ENCODE data around the gene ANO8.

Gene ANO8

DNA sequence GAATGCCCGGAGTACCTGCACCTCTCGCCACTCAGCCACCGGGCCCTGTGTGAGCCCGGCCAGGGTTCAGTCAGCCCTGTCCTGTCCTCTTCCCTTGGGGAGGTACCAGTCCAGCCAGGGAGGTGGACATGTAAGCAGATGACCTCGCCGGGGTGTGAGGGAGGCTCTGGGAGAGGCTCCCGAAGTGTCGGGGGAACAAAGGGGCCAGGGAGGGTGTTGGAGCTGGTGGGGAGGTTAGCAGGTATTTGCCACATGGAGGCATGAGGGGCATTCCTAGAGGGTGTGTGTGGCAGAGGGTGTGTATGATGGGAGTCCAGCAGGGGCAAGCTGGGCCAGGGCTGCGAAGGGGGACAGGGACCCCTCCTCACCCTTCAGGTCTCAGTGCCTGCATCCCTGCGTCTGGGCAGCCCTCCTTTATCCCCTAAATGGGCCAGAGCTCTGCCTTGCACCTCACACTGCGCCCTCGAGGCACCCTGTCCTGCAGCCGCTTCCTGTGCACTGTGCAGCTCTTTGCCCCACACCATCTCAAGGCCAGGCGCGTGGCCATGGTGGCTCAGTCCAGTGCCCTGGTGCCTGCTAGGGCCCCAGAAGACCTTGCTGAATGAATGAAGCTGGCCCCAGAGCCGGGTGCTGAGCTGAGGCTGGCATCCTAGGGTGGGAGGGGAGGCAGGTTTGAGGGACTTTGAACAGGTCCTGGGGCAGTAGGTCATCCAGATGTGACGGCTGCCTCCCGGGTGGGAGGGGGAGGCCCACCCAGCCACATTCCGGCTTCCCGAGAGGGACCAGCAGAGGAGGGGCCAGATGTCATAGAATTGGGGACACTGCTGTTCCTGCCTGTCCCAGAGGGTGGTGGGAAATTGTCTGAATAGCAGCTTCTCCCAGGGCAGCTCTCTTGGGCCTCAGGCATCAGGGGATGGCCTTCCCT is 22.2 kb downstream of the ANO8 start:
- Mint-ChIP-seq H3K27ac (peak overlapping the region; percentile 14), H3K4me3 (no peak overlapping the region), H3K9me3 (no peaks in the 10 kb centered on the region), H3K36me3 (peaks cover 71% of the 10 kb centered on the region), H3K4me1 (peaks cover 46% of the 10 kb centered on the region)
- DNase-seq (ENCODE audit: low spot score in 2 of 2) = no peak
- ATAC-seq = no peak

DNA sequence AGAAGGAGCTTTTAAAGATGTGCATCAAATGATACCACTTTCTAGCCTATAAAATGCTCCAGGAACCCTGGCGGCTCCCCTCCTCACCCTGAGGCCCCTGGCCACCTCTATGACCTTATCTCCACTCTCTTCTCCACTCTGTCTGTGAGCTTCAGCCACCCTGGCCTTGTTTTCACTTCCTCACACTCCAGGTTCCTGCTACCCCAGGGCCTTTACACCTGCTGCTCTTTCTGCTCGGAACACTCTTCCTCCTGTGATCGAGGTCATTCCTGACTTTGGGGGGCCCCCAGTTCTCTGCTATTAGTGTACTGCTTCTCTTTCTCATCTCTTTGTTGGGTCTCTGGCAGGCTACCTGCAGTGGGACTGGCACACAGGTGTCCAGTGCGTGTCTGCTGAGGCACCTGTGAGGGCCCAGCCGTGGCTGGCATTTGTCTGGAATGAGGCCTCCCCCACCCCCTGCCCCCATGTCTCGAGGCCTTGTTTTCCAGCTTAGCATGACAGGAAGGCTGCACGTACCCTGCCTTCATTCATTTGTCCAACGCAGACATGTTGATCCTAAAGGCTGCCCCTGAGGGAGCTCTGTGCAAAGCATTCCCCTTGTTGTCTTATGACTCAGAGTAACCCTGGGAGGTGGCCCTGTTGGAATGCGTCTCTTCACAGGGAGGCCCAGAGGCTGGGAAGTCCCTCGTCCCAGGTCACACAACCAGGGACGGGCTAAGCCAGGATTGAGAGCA is 23.0 kb downstream of the ANO8 start:
- DNase-seq (ENCODE audit: low spot score in 2 of 2) (no peak), ATAC-seq (no peak)
- H3K4me3 Mint-ChIP-seq = peak overlapping the region; percentile 88
- peaks cover 62% of the 10 kb centered on the region for H3K36me3 Mint-ChIP-seq
- no peaks in the 10 kb centered on the region for H3K9me3 Mint-ChIP-seq
- peaks cover 50% of the 10 kb centered on the region for H3K4me1 Mint-ChIP-seq
- no peak overlapping the region for H3K27ac Mint-ChIP-seq

DNA sequence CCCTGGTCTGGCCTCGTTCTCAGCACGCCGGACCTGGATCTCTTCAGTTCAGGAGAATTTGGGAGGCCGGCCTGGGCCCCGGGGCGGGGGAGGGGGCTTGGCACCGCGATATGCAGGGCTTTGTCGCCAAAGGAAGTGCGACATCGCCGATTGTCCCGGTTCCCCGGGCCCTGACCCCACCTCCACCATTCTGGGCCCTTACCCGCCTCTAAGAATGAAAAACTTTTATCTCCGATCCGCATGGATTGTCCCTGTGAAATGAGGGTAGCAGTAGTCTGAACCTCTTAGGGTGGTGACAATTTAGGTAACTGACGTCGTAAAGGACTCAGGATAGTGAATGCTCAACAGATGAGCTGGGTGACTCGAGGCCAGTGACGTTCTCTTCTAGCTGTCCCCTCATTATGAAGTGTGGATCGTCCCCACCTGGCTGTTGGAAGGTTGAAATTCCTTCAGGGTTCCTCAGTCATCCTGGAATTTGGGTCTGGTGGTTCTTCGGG is 24.6 kb downstream of the ANO8 start:
- Mint-ChIP-seq H3K27ac (peak overlapping the region; percentile 91), H3K36me3 (peaks cover 57% of the 10 kb centered on the region), H3K4me1 (peaks cover 50% of the 10 kb centered on the region), H3K9me3 (no peaks in the 10 kb centered on the region), H3K4me3 (peak overlapping the region; percentile 88)
- ATAC-seq (no peak), DNase-seq (ENCODE audit: low spot score in 2 of 2) (no peak)

DNA sequence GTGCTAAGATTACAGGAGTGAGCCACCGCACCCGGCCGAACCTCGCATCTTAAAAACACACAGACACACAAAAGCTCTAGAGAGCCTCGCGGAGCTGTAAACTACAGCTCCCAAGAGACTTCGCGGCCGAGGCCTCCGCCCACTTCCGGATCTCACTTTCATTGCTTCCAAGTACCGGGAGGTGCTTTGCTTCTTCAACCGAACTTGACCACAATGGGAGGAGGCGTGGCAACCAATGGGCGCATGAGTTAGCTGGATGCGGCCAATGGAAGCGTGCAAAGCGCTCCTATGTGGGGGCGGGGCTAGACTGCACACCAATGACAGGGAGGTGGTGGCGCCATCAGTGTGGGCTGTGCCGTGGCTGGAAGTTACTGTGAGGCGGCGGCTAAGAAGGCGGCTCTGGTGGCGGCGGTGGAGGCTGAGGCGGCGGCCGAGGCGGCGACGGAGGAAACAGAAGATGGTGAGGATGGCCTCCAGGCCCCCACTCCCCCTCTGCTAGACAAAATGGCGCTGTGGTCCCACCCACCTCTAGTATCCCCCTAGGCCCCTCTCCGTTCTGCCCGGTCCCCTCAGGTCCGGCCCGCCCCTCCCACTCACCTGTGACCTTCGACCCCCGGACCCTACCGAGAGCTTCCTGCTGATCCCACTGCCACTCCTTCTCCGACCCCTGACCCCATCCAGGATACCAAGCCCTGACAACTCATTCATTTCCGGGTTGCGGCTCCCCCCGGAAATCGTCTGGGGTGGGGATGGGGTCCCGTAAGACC is 25.3 kb downstream of the ANO8 start, which contains the start of gene DDA1:
TSS of gene DDA1 (plus strand) at position 366 of the 767 bp plus-strand sequence. CDS start at position 458, 92 bp downstream.
- peaks cover 57% of the 10 kb centered on the region for H3K36me3 Mint-ChIP-seq
- H3K27ac Mint-ChIP-seq = peak within 1 kb of the TSS; percentile 91
- no peaks in the 10 kb centered on the region for H3K9me3 Mint-ChIP-seq
- peak; percentile 84 for ATAC-seq
- H3K4me1 Mint-ChIP-seq = peaks cover 55% of the 10 kb centered on the region
- H3K4me3 Mint-ChIP-seq = peak within 1 kb of the TSS; percentile 88
- DNase-seq (ENCODE audit: low spot score in 2 of 2) = peak; percentile 87 to 98

DNA sequence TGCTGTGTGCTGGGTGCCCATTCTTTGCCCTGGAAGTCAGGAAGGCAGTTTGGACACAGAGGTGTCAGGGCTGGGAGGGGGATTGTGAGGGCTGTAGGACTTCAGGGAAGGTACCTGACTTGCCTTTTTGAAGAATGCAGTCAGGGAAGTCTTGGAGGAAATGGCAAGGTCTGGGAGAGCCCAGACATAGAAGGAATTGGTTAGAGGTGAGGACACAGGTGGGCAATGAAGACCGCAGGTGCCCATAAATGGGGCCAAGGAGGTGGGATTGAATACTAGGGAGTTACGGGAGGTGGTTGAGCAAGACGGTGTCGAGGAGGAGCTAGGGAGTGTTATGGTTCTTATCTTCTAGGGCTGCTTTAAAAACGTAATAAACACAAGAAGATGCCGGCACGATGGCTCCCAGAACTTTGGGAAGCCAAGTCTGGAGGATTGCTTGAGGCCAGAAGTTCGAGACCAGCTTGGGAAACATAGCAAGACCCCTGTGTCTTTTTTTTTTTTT is 26.7 kb downstream of the ANO8 start:
- DNase-seq (ENCODE audit: low spot score in 2 of 2) = no peak
- H3K4me1 Mint-ChIP-seq = peaks cover 58% of the 10 kb centered on the region
- no peaks in the 10 kb centered on the region for H3K9me3 Mint-ChIP-seq
- H3K27ac Mint-ChIP-seq = peak overlapping the region; percentile 82
- H3K36me3 Mint-ChIP-seq = peaks cover 42% of the 10 kb centered on the region
- H3K4me3 Mint-ChIP-seq = peak overlapping the region; percentile 78
- ATAC-seq = no peak

DNA sequence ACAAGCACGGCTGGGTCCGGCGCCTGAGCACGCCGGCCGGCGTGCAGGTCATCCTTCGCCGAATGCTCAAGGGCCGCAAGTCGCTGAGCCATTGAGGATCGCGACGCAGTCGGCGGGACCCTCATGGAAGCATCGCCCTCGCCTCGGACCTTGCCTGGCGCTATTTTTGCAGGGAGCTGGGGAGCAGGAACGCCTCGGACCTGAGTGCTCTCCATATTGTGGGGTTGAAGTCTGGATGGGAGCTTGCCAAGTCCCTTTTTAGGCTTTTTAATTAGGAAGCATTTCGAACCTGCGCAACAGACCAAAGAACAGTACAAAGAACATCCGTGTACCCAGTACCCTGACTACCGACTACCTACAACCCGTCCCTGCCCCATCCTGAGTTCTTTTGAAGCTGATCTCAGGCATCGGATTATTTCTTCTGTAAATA is 28.4 kb downstream of the ANO8 start:
- ATAC-seq = no peak
- H3K27ac Mint-ChIP-seq = peak overlapping the region; percentile 83

DNA sequence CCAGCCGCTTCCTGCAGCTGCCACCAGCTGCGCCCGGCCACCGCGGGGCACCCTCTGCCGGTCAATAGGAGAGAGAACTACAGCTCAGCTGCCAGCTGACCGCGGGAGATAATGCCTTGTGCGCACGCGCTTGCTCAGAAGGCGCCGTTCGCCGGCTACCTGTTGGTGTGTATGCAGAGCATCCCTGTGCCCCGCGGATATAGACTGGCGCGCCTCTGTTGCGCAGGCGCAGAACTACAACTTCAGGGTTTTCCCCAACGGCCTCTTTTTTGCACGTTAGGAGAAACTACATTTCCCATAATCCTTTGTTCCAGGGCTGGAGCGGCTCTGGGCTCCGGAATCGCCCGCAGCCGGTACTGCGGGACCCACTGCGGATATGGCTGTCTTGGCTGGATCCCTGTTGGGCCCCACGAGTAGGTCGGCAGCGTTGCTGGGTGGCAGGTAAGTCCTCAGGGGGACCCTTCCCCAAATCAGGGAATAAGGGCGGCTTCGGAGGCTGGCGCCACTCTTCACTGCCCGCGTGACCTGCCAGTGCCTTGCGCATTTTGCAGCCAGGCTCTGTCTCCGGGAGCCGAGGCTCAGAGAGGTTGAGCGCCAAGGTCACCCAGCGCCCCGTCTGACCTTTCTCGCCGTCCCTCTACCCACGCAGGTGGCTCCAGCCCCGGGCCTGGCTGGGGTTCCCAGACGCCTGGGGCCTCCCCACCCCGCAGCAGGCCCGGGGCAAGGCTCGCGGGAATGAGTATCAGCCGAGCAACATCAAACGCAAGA is 29.0 kb downstream of the ANO8 start, which contains the start of gene MRPL34:
TSS of gene MRPL34 (plus strand) at position 356 of the 768 bp plus-strand sequence. CDS start at position 377, 21 bp downstream.
- Mint-ChIP-seq H3K27ac (peak within 1 kb of the TSS; percentile 83), H3K36me3 (peaks cover 27% of the 10 kb centered on the region), H3K4me1 (peaks cover 44% of the 10 kb centered on the region), H3K4me3 (peak within 1 kb of the TSS; percentile 78), H3K9me3 (no peaks in the 10 kb centered on the region)
- DNase-seq (ENCODE audit: low spot score in 2 of 2) (peak; percentile 87 to 98), ATAC-seq (peak; percentile 83)

More for the DNA sequence above, 28.4 kb downstream of the ANO8 start:
- no peaks in the 10 kb centered on the region for H3K9me3 Mint-ChIP-seq
- peaks cover 29% of the 10 kb centered on the region for H3K36me3 Mint-ChIP-seq
- no peak for DNase-seq (ENCODE audit: low spot score in 2 of 2)
- H3K4me1 Mint-ChIP-seq = peaks cover 48% of the 10 kb centered on the region
- H3K4me3 Mint-ChIP-seq = peak overlapping the region; percentile 78

DNA sequence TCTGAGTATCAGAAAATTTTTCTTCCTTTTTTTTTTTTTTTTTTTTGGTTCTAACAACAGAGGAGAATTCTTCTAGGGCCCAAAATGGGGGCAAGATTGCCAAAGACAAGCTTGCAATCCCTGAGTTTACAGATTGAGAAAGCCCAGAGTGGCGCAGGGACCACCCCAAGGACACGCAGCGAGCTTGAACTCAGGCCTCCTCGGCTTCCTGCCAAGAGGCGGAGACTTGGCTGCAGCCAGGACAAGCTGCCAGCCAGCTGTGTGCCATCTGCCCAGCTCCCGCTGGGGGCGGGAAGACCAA is 29.5 kb downstream of the ANO8 start:
- Mint-ChIP-seq H3K27ac (peak overlapping the region; percentile 83), H3K4me1 (peaks cover 39% of the 10 kb centered on the region), H3K9me3 (no peaks in the 10 kb centered on the region), H3K36me3 (peaks cover 22% of the 10 kb centered on the region), H3K4me3 (peak overlapping the region; percentile 78)
- DNase-seq (ENCODE audit: low spot score in 2 of 2) (no peak), ATAC-seq (no peak)

DNA sequence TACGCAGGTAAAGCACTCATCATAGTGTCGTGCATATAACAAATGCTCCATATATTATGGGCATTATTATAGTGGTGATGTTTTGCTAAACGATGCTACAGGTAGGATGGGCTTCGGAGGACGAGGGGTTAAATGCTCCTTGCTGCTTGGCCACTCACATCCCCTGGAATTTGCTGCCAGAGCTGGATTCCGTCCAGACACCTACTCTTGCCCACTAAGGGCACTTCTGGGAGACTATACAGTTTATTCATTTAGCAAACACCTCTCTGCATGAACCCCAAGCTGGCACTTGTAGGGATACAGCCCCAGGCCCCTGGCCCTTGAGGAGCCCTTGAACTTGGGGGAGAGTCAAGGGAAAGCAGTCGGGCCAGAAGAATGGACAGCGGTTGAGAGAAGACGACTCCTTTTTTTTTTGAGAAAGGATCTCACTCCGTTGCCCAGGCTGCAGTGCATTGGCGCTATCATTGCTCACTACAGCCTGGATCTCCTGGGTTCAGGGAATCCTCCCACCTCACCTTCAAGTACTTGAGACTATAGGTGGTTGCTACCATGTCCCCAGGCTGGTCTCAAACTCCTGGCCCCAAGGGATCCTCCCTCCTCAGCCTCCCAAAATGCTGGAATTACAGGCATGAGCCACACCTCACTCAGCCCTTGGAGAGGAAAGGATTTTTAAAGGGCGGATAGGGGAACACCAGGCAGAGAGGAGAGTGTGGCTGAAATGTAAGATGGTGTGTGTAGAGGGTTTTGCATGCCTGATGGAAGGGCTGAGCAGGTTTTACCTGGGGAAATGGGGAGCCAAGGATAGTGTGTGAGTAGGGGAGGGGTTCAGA is 30.1 kb downstream of the ANO8 start:
- H3K9me3 Mint-ChIP-seq = no peaks in the 10 kb centered on the region
- H3K36me3 Mint-ChIP-seq = peaks cover 20% of the 10 kb centered on the region
- peaks cover 36% of the 10 kb centered on the region for H3K4me1 Mint-ChIP-seq
- H3K27ac Mint-ChIP-seq = peak overlapping the region; percentile 83
- ATAC-seq = no peak
- DNase-seq (ENCODE audit: low spot score in 2 of 2) = no peak
- H3K4me3 Mint-ChIP-seq = peak overlapping the region; percentile 78

DNA sequence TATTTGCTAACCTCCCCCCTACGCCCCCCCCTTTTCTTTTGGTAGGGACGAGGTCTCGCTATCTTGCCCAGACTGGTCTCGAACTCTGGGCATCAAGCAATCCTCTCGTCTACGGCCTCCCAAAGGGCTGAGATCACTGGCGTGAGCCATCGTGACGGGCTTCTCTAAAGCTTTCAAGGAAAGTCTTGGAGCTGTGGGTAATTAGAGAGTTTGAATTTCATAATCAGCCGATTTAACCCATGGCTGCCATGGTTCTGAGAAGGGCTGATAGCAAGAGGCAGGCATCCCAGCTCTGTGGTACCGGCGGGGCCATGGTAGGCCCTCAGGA is 30.8 kb downstream of the ANO8 start:
- H3K4me3 Mint-ChIP-seq = peak overlapping the region; percentile 66
- H3K4me1 Mint-ChIP-seq = peaks cover 31% of the 10 kb centered on the region
- no peaks in the 10 kb centered on the region for H3K9me3 Mint-ChIP-seq
- no peak for ATAC-seq
- H3K36me3 Mint-ChIP-seq = peaks cover 13% of the 10 kb centered on the region
- no peak for DNase-seq (ENCODE audit: low spot score in 2 of 2)
- H3K27ac Mint-ChIP-seq = peak overlapping the region; percentile 82

DNA sequence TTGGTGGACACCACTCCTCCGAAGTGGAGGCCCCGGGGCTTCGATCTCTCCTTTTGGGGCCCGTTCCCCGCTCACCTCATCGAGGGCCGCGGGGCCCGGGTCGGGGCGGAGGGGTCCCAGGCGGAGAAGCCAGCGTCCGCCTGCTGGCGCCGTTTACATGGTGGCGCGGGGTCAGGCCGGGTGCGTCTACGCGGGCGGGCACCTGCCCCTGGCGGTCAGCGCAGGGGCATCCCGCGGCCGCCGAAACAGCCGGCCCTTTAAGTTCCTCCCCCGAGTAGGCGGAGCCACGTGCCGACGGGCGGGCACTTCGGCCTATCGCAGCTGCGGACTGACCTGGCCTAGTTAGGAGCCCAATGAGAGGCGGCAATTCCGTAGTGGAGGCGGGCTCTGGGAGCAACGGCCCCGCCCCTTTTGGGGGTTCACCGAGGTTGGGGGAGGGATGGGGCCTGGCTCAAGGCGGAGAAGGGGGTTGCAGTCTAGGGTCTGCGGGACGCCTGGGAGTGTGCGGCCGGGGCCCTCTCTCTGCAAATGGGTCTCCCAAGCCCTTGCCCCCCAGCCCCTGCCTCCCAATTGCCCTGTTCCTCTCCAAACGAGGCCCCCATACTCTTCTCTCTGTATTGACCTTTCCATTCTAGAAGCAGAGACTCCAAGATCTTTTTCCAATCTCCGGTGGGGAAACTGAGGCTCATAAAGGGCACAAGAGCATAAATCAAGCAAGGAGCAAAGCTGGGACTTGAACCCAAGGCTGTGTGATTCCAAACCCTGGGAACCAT is 31.3 kb downstream of the ANO8 start, which contains the start of gene ABHD8:
TSS of gene ABHD8 (minus strand) at position 259 of the 773 bp plus-strand sequence. CDS start 1,809 bp downstream, outside the sequence.
- Mint-ChIP-seq H3K27ac (peak within 1 kb of the TSS; percentile 82), H3K4me1 (peaks cover 29% of the 10 kb centered on the region), H3K36me3 (peaks cover 13% of the 10 kb centered on the region), H3K4me3 (peak within 1 kb of the TSS; percentile 66), H3K9me3 (no peaks in the 10 kb centered on the region)
- DNase-seq (ENCODE audit: low spot score in 2 of 2) (peak; percentile 90 to 98), ATAC-seq (peak; percentile 78)

DNA sequence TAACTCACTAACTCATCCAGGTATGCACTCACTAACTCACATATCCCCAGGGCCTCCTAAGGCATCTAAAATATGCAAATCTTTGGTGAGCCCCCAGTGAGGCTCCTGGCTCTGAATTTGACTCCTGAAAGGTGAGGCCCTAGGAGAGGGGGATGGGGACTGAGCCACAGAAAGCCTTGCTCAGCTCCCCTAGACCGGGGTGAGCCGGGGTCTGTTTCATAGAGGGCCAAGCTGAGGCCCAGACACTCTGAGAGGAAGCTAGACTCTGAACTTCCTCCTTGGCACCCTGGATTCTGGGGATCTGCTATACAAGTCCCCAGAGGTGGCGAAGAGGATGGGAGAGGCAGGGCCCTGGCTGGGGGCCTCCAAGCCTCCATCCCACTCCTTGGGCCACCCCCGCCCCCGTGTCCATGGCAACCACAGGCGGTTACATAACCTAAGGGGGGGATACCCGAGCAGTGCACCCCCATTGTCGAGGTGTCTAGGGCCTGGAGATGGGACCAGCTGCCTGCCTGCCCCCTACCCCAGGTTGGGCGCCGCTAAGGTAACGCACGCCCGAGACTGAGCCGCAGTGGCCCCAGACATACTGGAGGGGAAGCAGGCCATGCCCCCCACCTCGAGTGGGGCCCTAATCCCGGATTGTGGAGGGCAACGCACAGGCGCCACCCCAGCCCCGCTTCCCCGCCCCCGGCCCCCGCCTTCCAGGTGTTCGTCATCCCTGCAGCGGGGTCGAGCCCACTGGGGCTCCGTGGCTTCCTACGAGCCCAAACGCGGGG is 32.1 kb downstream of the ANO8 start:
- H3K27ac Mint-ChIP-seq = peak overlapping the region; percentile 82
- no peaks in the 10 kb centered on the region for H3K9me3 Mint-ChIP-seq
- peaks cover 23% of the 10 kb centered on the region for H3K4me1 Mint-ChIP-seq
- no peak for ATAC-seq
- peak overlapping the region; percentile 66 for H3K4me3 Mint-ChIP-seq
- H3K36me3 Mint-ChIP-seq = peaks cover 13% of the 10 kb centered on the region
- DNase-seq (ENCODE audit: low spot score in 2 of 2) = no peak

Data from stimulated activated effector memory CD8-positive, alpha-beta T cell treated with anti-CD3 and anti-CD28 coated beads, Interleukin-12 subunit alpha, Interleukin-12 subunit beta, amount 100 ng/mL, for 72 hours (primary cell).